Suppressor macrophage treated with lipopolysaccharide for 4 hours (primary cell): ENCODE data around the gene DUSP28.

Experiments
- DNase-seq: peaks from one replicate; pipeline ENCODE4 v3.0.0-alpha.2; 2020

Gene DUSP28

DNA sequence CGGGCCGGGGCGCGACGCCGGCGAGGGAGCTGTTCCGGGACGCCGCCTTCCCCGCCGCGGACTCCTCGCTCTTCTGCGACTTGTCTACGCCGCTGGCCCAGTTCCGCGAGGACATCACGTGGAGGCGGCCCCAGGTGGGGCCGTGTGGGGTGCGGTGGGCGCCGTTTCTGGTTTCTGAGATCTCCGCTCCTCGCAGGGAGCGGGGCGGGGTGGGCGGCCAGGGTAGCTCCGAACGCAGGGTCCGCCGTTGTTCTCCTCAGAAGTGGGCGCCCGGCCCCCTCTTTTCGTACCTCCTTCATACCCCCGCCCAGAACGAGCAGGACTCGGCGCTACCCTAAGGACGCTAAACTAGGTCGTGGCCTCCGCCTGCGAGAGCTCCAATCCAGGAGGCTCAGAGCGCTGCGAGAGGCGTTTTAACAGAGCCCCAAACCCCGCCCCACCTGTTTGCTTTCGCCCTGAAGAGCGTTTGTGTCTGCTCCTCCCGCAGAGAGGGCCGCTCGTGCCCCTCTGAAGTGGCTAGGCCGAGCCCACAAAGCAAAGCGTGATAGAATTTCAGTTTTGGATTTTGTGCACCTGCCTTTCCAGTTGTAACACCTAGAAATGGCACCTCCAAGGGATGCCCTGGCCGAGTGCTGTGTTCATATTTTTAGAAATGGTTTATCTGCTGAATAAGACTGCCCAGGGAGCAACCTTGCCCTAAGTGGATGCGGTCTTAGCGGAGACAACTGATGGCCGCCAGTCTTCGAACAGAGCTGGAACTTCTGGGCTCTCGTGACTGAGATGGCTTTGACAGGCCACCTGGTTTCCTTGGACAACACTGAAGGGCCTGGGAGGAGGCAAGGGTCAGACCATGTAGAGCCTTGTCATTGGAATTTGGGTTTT, 27.0 kb downstream of the DUSP28 start:
- peak; percentile 33 for DNase-seq

DNA sequence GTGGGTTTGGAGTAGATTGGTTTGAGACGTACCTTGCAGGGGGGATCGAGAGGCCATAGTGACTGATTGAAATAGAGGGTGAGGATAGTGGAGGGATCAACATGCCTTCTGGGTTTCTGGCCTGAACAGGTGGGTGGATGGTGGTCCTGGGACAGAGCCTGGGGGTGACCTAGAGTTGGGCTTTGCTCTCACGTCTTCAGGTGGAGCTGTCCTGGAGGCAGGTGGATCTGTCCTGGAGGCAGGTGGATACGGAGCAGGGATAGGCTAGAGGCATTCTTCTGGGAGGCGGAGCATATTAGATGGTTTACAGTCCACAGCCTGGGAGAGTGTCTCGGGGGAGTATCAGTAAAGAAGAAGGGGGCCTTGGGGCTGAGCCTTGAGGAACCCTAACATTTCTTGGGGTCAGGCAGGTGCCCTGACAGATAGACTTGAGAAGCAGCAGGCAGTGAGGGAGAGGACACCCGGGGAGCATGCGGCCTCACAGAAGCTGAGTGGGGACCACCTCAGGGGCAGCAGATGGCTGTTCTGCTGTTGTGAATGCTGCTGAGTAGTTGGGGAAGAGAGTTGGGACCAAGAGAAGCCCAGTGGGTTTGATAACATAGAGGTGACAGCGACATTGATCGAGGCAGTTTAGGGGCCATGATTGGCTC, 28.0 kb downstream of the DUSP28 start:
- no peak for DNase-seq

DNA sequence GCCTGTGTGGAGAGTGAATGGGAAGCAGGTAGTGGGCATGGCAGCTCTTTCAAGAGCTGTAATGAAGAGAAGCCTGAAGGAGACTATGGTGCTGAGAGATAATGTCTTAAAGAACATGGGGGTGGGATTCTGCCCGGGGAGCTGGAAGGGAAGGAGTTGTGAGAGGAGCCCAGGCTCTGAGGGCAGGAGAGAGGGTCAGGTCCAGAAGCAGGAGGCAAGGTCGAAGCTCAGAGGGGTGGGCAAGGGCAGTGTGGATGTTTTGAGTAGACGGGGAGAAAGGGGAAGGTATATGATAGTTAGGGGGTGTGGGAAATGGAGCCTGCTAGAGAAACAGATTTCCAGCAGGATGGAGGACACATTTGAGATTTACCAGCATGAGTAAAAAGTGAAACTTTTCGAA, 28.5 kb downstream of the DUSP28 start:
- no peak for DNase-seq

DNA sequence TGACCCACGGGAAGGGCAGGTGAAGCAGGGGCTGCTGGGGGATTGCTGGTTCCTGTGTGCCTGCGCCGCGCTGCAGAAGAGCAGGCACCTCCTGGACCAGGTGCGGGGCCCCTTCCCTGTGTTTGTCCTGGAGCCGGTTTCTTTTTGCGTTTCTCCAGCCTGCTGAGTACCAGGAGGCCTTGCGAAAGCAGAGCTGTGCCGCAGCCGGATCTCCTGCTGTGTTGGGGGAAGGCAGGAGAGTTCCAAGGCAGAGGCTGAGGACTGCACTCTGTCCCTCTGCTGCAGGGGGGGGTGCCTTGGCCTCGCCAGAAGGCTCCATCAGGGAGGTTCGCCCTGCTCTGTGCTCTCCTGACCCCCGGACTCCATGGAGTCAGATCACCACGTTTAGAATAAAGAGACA, 29.2 kb downstream of the DUSP28 start:
- no peak for DNase-seq

DNA sequence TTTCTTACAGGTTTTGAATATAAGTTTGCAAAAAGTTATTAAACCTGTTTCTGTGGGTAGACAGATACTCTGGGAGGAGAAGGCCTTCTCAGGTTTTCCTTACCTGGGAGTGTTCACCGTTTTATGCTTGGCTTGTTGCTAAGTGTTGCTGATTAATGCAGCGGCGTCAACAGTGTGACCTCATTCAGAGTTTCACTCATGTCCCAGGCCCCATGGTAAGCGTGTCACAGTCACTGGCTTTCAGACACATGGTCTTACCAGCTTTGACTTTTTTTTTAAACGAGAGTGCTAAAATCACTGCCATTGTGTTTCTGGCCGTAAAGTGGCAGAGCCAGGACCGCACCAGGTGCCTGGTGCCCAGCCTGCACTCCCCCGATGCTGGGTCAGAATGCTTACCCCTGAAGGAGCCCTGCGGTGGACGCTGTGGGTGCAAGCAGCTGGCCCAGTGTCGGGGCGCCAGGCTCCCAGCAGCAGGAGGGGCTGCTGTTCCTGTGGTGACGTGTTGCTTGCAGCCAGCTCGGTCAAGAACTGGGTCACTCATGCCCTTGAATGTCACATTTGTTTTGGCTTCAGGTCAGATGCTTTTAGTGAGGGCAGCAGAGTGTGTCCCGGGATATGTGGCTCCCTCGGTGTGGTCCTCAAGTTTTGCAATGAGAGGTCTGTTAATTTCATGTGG, 29.8 kb downstream of the DUSP28 start:
- no peak for DNase-seq

DNA sequence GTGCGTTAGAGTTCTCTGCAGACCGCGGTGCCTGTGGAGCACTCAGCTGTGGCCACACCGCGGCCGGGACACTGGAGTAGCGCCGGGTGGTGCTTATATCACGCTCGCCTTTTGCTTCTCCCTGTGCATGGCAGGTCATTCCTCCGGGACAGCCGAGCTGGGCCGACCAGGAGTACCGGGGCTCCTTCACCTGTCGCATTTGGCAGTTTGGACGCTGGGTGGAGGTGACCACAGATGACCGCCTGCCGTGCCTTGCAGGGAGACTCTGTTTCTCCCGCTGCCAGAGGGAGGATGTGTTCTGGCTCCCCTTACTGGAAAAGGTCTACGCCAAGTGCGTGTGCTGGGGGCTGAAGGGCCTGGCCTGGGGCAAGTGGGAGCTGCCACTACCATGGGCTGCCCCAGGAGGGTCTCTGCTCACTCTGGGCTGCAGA, 30.5 kb downstream of the DUSP28 start:
- DNase-seq = no peak

DNA sequence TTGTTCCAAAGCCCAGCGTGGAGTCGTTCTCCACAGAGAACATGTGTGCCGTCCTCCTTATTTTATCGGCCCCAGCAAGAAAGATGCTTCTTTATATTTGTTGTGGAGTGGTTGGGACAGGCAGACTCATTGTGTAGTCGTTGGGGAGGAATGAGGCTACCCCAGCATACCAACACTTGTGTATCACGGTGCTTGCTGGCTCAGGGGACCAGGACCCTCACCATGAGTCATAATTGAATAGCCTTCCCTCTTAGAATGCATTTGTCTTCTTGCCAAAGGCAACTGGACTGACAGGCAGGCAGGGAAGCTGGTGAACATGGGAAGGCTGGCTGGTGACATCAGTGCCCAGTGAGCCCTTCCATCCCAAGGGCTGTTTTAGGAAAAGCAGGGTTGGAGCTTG, 31.1 kb downstream of the DUSP28 start:
- DNase-seq = no peak

DNA sequence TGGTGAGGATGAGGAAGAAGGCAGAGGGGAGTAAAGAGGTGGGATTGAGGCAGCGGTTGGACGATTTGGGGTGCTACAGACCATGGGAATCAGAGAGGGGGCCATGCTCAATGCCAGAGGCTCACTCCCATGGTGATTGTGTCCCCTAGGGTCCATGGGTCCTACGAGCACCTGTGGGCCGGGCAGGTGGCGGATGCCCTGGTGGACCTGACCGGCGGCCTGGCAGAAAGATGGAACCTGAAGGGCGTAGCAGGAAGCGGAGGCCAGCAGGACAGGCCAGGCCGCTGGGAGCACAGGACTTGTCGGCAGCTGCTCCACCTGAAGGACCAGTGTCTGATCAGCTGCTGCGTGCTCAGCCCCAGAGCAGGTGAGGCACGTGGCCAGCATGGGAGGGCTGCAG, 31.6 kb downstream of the DUSP28 start:
- no peak for DNase-seq

DNA sequence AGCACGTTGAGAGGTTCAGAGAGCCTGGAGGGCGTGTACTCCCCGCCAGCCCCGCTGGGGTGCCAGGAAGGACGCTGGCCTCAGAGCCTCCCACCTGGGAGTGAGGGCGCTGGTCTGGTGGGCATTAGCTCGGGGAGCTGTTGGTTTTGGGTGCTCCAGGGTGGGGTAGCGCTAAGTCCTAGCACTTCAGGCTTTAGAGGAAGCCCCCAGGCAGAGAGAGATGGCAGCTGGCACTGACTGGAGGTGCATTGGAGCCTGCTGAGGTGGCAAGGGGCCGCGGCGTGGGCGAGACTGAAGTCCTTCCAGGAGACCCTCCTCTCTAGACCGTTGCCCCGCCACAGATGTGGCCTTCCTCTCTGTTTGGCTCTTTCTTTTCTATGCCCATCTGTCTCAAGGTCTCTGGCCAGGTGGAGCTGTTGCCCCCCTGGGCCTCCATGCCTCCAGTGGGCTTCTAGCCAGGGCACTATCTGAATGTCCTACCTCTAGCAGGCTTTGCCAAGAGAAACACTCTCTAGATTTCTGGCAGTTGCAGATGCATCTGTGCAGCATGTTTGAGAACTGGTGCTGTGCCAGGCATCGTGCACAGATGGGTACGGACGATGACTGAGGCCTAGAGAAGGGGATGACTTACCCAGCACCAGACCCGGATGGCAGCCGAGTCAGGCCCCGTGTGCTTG, 33.0 kb downstream of the DUSP28 start:
- DNase-seq = no peak

DNA sequence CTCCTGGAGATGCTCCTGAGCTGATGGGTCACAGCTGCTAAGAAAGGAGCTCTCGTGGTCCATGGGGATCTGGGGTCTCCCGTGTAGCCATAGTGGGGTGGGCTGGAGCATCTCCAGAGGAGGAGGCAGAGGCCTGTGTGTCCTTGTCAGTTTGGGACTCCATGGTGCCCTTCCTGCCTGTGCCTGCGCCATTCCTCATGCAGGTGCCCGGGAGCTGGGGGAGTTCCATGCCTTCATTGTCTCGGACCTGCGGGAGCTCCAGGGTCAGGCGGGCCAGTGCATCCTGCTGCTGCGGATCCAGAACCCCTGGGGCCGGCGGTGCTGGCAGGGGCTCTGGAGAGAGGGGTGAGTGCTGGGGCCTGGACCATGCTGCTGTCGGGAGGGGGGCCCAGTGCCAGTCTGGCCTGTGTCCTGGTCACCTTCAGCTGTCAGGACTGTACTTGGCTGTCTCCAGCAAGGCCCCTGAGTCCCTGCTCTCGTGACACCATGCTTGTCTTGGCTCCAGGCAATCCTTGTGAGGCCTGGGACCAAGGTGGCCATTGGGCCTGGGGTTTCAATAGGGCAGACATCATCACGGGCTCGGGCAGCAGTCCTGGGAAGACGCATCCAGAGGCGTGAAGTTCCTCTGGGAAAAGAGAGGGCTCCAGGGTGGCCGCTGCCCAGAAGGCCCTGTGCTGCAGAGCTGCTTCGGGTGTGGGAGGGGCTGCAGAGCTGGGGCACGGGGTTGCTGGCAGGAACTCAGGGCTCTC, 33.7 kb downstream of the DUSP28 start:
- no peak for DNase-seq

DNA sequence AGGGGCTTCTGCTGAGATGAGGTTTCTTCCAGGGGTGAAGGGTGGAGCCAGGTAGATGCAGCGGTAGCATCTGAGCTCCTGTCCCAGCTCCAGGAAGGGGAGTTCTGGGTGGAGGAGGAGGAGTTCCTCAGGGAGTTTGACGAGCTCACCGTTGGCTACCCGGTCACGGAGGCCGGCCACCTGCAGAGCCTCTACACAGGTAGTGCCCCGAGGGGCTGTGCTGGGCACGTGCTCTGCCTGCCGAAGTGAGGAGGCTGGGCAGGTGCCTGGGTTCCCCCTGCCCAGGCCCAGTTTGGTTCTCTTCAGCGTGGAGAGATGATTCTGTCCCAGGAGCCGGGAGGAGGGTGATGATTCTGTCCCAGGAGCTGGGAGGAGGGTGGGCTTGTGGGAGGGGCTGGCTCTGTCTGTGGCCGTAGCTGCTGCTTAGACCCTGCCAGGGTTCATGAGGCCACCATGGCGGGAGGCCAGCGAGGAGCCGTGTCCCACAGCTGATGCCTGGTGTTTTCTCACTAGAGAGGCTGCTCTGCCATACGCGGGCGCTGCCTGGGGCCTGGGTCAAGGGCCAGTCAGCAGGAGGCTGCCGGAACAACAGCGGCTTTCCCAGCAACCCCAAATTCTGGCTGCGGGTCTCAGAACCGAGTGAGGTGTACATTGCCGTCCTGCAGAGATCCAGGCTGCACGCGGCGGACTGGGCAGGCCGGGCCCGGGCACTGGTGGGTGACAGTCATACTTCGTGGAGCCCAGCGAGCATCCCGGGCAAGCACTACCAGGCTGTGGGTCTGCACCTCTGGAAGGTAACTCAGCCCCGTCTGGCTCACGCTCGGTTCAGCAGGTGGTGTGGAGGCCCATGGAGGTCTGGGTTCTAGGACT, 34.6 kb downstream of the DUSP28 start:
- DNase-seq = no peak

DNA sequence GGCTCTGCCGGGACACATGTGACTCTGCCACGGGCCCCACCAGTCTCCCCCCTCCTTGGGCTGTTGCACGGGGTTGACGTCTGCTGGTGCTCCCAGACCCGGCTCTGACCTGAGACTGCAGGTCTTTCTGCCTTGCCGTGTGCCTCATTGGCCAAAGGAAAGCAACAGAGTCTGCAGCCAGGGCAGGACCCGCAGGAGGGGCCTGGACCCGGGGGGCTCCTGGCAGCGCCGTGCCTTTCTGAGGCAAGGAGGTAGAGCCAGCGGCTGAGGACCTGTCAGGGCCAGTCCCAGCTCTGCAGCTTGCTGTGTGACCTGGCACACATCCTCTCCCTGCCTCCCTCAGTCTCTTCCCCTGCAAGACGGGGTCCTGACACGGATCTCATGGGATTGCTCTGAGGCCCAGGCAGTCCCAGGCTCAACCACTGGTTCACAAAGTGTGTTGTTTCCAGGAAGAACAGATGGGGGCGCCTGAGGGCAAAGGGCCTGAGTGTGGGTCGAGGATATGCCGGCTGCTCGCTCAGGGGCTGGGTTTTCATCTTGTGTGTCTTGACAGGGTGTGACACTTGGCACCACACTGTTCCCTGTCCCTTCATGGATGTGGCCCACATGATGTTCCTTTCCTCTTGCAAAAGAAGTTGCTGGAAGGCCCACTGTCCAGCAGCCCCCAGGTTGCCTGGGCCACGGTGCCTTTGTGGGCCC, 35.4 kb downstream of the DUSP28 start:
- DNase-seq = peak; percentile 37

DNA sequence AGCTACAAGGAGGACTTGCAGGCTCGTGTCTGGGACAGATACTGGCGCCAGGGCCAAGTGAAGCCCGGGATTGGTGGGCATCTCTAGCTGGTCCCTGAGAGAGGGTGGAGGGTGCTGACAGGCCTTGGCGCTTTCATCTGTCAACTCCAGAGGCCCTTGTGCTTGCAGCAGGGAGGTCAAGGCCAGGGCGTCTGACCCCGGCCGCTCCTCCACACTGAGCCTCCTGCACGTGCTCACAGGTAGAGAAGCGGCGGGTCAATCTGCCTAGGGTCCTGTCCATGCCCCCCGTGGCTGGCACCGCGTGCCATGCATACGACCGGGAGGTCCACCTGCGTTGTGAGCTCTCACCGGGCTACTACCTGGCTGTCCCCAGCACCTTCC, 35.9 kb downstream of the DUSP28 start:
- no peak for DNase-seq

DNA sequence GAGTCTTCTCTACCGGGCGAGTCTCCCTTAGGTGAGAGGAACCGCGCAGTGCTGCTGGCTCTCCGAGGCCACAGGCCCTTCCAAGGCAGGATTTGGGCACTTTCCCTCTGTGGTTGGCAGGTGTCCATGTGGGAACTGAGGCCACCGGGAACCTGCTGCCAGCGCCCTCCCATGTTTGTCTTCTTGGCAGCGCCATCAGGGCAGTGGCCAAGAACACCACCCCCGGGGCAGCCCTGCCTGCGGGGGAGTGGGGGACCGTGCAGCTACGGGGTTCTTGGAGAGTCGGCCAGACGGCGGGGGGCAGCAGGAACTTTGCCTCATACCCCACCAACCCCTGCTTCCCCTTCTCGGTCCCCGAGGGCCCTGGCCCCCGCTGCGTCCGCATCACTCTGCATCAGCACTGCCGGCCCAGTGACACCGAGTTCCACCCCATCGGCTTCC, 36.4 kb downstream of the DUSP28 start:
- no peak for DNase-seq

DNA sequence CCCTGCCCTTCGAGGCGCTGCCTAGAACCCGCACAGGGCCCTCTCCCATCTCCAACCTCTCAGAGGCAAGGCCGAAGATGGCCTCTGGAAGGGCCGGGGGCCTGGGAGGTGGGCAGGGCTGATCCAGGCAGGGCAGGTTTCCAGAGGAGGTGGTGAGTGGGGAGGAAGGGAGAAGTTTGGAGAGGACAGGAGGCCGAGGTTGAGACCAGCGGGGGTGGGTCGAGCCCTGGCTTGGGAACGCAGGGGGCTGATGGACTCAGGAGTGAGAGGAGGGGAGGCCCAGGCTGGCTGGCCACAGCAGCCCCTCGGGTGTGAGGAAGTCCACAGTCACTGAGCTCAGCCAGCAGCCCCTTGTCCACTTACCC, 36.9 kb downstream of the DUSP28 start:
- DNase-seq = no peak

DNA sequence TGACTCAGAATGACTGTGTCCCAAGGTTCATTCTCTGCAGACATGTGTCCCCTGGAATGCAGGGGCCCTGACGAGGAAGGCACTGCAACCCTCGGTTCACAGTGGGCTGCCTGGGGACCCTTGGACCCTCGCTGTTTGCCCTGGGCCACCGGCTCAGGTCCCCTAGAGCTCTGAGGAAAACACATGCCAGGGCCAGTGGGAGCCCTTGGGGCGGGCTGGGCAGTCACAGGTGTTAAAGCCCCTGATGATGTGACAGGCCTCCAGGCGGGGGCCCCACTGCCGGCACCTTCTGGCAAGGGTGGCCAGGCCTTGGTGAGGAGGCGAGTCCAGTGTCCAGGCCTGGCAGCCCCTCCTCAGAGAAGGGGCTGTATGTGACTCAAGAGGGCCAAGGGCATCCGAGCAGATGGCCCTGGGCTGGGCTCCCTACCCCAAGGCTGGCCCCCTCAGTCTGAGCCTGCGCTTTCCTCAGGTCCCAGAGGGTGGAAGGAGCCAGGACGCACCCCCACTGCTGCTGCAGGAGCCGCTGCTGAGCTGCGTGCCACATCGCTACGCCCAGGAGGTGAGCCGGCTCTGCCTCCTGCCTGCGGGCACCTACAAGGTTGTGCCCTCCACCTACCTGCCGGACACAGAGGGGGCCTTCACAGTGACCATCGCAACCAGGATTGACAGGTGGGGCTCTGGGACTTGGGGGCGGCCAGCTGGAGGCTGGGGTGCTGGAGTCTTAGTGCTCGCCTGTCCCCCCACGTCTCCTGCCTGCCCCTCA, 37.4 kb downstream of the DUSP28 start:
- DNase-seq = no peak

DNA sequence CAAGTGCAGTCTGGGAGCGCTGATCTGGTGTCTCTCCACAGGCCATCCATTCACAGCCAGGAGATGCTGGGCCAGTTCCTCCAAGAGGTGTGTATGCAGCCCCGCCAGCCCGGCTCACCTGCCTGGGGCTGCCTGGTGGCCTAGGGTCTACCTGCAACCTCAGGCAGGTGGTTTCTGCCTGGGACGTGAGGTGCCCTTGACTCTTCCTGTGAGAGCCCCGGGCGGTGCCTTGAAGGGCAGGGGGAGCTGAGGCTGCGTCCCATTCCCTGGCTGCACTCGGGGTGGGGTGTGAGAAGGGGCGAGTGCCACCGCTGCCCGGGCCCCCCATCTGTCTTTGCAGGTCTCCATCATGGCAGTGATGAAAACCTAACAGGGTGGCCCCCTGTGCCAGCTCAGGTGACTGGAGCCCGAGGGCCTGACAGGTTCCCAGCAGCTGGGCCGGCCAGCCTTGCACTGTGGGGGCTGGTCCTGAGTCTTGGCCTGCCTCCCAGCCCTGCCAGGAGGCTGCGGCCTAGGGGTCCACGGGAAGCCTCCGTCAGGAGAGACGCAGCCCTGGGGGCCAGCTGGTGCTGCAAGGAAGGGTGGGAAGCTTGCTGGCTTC, 38.3 kb downstream of the DUSP28 start:
- no peak for DNase-seq

DNA sequence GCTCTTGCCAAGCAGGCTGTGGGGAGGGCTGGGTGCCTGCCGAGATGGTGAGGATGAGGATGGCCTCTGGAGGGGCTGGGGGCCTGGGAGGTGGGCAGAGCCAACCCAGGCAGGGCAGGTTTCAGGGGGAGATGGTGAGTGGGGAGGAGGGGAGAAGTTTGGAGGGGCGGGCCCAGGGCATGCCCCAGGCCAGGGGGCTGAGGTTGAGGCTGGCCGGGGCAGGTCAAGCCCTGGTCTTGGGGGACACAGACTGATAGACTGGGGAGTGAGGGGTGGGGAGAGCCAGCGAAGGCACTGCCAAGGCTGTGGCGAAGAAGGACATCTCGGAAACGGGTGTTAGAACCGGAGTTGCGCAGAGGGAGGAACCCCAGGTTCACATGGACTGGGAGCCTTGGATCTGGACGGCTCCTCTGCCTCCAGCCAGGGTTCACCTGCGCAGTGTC, 39.0 kb downstream of the DUSP28 start:
- DNase-seq = no peak

DNA sequence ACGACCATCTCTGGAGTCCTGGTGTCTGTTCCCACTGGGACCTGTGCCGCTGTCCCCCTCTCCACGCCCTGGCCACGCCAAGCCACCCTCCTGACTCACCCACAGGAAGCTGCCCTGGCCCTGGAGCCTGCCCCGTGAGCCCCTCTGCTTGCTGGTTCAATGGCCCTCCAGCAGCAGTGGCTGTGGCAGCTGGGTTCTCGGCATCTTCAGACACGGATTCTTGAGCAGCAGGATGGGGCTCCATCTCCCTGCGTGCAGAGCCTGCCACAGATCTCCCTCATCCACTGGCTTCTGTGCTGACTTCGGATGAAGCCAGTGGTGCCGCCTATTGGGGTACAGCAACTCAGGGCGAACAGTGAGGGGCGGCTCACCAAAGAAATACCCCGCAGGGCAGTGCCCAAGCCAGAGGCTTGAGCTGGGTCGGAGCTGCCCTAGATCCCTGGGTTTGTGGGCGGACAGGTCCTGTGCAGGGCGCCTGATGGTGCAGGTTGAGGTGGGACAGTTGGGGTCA, 40.3 kb downstream of the DUSP28 start:
- no peak for DNase-seq
